Large intestine (tissue), 3 donors: ENCODE data around the gene PTPN22. TPM values are rescaled to one million over a fixed set of nuclear protein-coding genes. Genes with fewer than 3 reads are reported as not detected.
A peak's percentile ranks its signal among the peaks of the same experiment; 100 is the strongest.
"Not testable (repeated sequence)": the region's sequence is repeated elsewhere in the genome, so short reads cannot be mapped to it uniquely, and the experiment has no call there.

Experiments
- DNase-seq, 2 donors: peaks; one replicate each; pipeline versions ENCODE4 v3.0.0 to v3.0.0-alpha.2; 2013
- H3K27ac ChIP-seq: one replicate; pipeline ENCODE4 v1.5.1; 2013; ENCODE audit warnings: low read length
- H3K27me3 ChIP-seq: 2 replicates; pipeline ENCODE4 v1.6.1; 2013; ENCODE audit warnings: low read length; ENCODE audit not compliant: control insufficient read depth, insufficient read depth
- H3K36me3 ChIP-seq: 2 replicates; pipeline ENCODE4 v1.6.1; 2013; ENCODE audit warnings: low read length; ENCODE audit not compliant: control insufficient read depth, insufficient read depth
- H3K4me1 ChIP-seq: one replicate; pipeline ENCODE4 v1.6.1; 2013; ENCODE audit warnings: low read length; ENCODE audit not compliant: control insufficient read depth, insufficient read depth
- H3K4me3 ChIP-seq: one replicate; pipeline ENCODE4 v1.5.1; 2013; ENCODE audit warnings: low read length
- H3K9me3 ChIP-seq: one replicate; pipeline ENCODE4 v1.6.1; 2013; ENCODE audit warnings: mild to moderate bottlenecking, low read depth, low read length, moderate library complexity; ENCODE audit not compliant: control insufficient read depth
- WGBS: methylation state at CpG from one replicate; pipeline ENCODE4 v1.1.5; 2013; ENCODE audit warnings: low lambda C conversion rate; ENCODE audit not compliant: insufficient coverage; 5-methylcytosine and 5-hydroxymethylcytosine counted together
- polyA plus RNA-seq: library from polyadenylated mRNA; unstranded; fragments of 120-200 nt; gene quantifications from one replicate; pipeline ENCODE4 v1.2.1, GENCODE V29; 2013

Gene PTPN22
- polyA plus RNA-seq, 1 donor, result 3.6 TPM

DNA sequence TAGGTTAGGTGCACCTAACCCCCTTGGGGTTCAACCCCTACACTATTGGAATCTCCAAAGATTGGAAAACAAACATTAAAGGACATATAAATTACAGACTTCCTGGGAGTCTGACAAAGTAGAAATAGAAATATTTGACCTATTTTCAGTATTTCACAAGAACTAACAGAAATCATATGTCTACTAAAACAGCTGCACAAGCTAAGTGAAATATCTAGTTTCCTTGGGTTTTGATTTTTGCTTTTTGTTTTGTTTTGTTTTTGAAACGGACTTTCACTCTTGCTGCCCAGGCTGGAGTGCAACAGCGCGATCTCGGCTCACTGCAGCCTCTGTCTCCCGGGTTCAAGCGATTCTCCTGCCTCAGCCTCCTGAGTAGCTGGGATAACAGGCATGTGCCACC lies 18.8 kb downstream of the PTPN22 start:
- H3K9me3 ChIP-seq, H3K36me3 ChIP-seq, H3K4me1 ChIP-seq, DNase-seq, H3K27me3 ChIP-seq, H3K4me3 ChIP-seq, H3K27ac ChIP-seq: not testable (repeated sequence)
- WGBS, result no CpG with 5 or more reads among the region's 6 CpGs

DNA sequence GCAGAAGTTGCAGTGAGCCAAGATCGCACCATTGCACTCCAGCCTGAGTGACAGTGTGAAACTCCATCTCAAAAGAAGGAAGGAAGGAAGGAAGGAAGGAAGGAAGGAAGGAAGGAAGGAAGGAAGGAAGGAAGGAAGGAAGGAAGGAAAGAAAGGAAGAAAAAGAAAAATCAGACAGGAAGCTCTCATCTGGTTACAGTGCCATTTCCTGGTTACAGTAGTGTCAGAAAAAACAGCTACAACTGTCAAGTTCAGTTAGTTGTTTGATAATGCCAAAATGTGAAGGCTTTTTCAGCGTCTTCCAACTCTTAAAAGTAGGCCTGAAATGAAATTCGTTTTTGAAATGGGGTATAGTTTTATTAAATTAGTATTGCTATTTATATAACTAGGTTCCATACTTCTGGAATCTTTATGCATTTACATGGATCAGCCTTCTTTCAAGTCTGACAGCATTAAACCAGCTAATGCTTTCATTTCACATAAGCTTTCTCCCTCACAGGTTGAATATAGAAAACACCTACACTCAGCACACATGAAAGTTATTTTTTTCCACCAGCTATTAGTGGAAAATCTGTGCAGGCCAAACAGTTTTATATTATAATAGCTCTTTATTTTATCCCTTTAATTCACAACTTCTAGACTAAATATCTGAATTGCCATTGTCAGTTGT lies 21.2 kb downstream of the PTPN22 start:
- H3K4me3 ChIP-seq, result no peak overlapping the region
- no peaks in the 10 kb centered on the region for H3K36me3 ChIP-seq
- H3K27ac ChIP-seq, result no peak overlapping the region
- no peak for DNase-seq
- H3K9me3 ChIP-seq, result peaks cover 3% of the 10 kb centered on the region
- no peaks in the 10 kb centered on the region for H3K27me3 ChIP-seq
- WGBS, result 100% methylated on average over 1 of the region's 3 CpGs
- no peaks in the 10 kb centered on the region for H3K4me1 ChIP-seq

DNA sequence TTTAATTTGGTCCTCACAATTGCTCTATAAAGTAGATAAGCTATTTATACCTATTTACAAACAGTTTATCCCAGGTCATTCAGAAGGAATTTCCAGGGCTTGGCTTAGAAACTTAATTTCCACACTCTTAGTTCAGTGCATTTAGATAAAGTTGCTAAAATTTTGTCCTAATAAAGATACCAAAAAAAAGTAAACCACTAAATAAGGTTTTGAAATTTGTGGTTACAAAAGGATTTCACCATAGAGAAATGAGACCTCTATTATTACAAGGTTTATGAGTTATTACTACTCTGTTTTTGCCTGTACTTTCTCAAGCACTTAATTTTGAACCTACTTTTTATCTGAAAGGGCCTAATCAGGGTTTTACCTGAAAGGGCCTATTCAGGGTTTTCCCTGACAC lies 22.4 kb downstream of the PTPN22 start:
- Histone ChIP-seq H3K27ac (no peak overlapping the region), H3K9me3 (peaks cover 3% of the 10 kb centered on the region), H3K4me1 (no peaks in the 10 kb centered on the region), H3K4me3 (no peak overlapping the region), H3K36me3 (no peaks in the 10 kb centered on the region), H3K27me3 (no peaks in the 10 kb centered on the region)
- DNase-seq, result no peak

DNA sequence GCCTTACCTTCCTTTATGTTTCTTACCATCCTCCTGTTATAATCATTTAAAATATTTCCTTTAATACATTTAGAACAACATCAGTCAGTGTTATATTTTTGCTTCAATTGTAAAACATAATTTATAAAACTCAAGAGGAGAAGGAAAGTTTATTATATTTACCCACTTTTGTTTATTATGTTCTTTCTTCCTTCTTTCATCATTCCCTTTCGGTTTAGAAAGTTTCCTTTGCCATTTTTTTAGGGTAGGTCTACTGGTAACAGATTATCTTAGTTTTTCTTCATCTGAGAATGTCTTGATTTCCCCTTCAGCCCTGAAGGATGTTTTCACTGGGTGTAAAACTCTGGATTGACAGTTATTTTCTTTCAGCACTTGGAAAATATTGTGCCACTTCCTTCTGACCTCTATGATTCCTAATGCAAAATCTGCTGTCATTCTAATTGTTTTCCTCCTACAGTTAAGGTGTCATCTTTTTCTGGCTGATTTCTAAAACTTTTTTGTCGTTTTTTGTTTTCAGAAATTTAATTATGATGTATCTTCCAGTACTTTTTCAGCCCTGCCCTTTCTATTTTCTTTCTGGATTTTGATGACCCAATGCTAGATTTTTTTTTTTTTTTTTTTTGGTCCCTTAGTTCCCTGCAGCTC lies 25.0 kb downstream of the PTPN22 start:
- Histone ChIP-seq H3K27ac (no peak overlapping the region), H3K27me3 (no peaks in the 10 kb centered on the region), H3K9me3 (peaks cover 3% of the 10 kb centered on the region), H3K4me1 (no peaks in the 10 kb centered on the region), H3K4me3 (no peak overlapping the region), H3K36me3 (no peaks in the 10 kb centered on the region)
- no peak for DNase-seq
- WGBS, result 78% methylated on average over 2 of the region's 2 CpGs

DNA sequence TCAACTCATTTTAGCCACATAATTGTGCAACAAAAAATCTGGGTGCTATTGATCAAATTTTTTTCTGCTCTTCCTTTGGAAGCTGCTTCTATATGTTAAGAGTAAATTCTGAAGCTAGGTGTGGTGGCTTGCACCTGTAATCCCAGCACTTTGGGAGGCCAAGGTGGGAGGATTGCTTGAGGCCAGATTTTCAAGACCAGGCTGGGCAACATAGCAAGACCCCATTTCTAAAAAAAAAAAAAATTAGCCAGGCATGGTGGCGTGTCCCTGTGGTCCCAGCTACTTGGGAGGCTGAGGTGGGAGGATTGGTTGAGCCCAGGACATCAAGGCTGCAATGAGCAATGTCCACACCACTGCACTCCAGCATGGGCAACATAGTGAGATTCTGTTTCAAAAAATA lies 35.0 kb downstream of the PTPN22 start:
- no CpG with 5 or more reads among the region's 1 CpG for WGBS
- Histone ChIP-seq H3K4me1 (no peaks in the 10 kb centered on the region), H3K27ac (no peak overlapping the region), H3K4me3 (no peak overlapping the region), H3K27me3 (no peaks in the 10 kb centered on the region), H3K9me3 (no peaks in the 10 kb centered on the region), H3K36me3 (no peaks in the 10 kb centered on the region)
- no peak for DNase-seq

DNA sequence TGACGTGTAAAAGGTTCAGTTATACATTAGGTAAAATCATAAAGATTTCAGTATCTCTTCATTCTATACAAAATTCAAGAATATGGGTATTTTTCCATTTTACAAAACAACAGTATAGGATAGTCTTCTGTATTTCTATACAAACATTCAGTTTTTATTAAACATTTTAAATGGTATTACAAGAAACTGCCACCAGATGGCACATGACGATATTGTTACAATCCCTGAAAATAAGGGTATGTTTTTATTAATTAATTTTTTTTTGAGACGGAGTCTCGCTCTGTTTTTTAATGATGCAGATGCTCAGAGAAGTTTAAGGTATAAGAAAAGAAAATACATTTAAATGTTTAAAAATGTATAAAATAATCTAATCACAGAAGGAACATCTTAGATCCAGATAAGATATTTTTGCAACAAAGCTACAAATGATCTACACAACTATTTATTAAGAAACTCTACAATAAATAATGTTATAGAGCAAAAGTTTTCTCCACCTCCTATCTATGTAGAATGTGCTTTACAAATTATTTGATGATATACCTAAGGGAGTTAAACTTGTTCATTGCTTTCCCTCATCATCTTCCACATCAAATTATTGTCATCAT lies 35.7 kb downstream of the PTPN22 start:
- H3K4me1 ChIP-seq, result no peaks in the 10 kb centered on the region
- no peaks in the 10 kb centered on the region for H3K27me3 ChIP-seq
- no peak overlapping the region for H3K4me3 ChIP-seq
- 3% methylated on average over 3 of the region's 4 CpGs for WGBS
- H3K36me3 ChIP-seq, result no peaks in the 10 kb centered on the region
- no peak overlapping the region for H3K27ac ChIP-seq
- H3K9me3 ChIP-seq, result no peaks in the 10 kb centered on the region
- peak; percentile 6 to 27 for DNase-seq

DNA sequence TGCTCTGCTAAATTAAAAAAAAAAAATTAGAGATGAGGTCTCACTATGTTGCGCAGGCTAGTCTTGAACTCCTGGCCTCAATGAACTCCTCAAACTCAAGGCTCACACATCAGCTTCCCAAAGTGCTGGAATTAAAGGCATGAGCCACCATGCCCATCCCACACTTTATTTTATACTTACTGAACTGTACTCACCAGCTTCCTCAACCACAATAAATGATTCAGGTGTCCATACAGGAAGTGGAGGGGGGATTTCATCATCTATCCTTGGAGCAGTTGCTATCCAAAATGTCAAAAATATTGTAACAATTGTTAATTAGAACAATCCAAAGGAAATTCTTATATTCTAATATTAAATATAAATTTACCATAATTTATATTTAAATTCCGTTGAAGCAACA lies 36.8 kb downstream of the PTPN22 start:
- Histone ChIP-seq H3K9me3 (no peaks in the 10 kb centered on the region), H3K4me3 (no peak overlapping the region), H3K4me1 (no peaks in the 10 kb centered on the region), H3K27ac (no peak overlapping the region), H3K27me3 (no peaks in the 10 kb centered on the region), H3K36me3 (no peaks in the 10 kb centered on the region)
- no peak for DNase-seq
- no CpG with 5 or more reads among the region's 2 CpGs for WGBS

DNA sequence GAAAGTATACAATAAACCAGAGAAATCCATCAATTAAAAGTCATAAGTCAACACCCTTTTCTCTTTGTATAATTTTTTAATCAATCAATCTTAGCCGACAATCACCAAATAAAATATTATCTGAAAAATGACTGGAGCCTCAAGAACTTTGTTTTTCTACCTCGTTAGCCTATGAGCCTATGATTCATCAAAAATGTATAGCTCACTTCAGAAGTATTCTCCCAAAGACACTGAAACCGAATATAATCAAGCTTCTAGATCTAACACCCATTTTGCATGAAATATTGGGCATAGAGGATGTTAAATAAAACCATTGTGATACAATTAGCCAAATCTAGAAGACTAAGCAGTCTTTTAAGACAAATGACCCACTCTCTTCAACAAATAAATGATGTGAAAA lies 41.5 kb downstream of the PTPN22 start:
- DNase-seq, result no peak
- H3K9me3 ChIP-seq, result no peaks in the 10 kb centered on the region
- no peak overlapping the region for H3K27ac ChIP-seq
- no peaks in the 10 kb centered on the region for H3K4me1 ChIP-seq
- WGBS, result 100% methylated on average over 1 of the region's 3 CpGs
- no peaks in the 10 kb centered on the region for H3K27me3 ChIP-seq
- H3K36me3 ChIP-seq, result no peaks in the 10 kb centered on the region
- no peak overlapping the region for H3K4me3 ChIP-seq

DNA sequence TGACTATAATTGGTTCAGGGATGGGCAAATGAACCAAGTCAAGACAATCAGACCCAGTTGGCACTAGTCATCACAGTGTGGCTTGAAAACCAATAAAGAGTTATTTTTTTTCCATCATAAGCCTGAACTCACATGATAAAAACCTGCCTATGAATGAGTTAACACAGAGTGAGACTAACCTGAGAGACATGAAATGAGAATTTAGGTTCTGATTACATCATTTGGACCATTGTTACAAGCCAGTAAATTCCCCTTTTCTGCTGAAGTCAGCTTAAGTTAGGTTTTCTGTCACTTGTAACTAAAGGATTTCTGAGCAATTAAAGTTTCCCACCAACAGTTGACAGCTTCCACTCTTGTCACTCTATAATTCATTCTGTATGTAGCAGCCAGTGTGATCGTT lies 49.6 kb downstream of the PTPN22 start:
- Histone ChIP-seq H3K36me3 (no peaks in the 10 kb centered on the region), H3K4me1 (no peaks in the 10 kb centered on the region), H3K9me3 (no peaks in the 10 kb centered on the region), H3K27ac (no peak overlapping the region), H3K4me3 (no peak overlapping the region), H3K27me3 (no peaks in the 10 kb centered on the region)
- DNase-seq, result no peak
- WGBS, result no CpG with 5 or more reads among the region's 1 CpG

DNA sequence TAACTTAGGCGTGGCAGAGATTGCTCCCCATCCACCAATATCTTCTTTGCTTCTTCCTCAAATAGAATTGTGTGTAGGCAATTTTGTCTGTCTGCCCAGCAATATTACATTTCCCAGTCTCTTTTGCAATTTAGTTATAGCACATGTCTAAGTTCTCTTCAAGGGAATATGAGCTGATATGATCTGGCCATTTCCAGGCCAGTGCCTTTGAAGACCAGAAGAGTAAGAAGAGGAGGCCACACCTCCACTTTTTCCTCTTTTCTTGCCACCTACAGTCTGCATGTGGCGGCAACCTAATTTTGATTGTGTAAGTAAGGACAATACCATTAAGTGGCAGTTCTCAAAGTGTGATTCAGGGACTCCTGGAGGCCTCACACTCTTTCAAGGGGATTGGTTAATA lies 52.9 kb downstream of the PTPN22 start:
- no CpG with 5 or more reads among the region's 2 CpGs for WGBS
- no peak for DNase-seq
- Histone ChIP-seq H3K4me3 (no peak overlapping the region), H3K4me1 (no peaks in the 10 kb centered on the region), H3K27ac (no peak overlapping the region), H3K27me3 (no peaks in the 10 kb centered on the region), H3K9me3 (no peaks in the 10 kb centered on the region), H3K36me3 (no peaks in the 10 kb centered on the region)

DNA sequence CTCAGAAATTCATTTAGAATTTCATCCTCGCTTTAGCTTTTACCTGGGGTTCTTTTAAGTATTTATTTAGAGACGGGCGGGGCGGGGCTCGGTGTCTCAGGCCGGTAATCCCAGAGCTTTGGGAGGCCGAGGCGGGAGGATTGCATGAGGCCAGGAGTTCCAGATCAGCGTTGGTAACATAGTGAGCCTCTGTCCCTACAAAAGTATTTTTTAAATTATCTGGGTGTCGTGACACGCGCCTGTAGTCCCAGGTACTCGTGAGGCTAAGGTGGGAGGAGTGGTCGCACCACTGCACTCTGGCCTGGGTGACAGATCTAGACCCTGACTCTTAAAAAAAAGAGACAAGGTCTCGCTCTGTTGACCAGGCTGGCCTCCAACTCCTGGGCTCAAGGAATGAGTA lies 58.3 kb downstream of the PTPN22 start:
- peaks cover 4% of the 10 kb centered on the region for H3K4me1 ChIP-seq
- DNase-seq, result no peak
- H3K27me3 ChIP-seq, result no peaks in the 10 kb centered on the region
- WGBS, result 83% methylated on average over 1 of the region's 15 CpGs
- no peaks in the 10 kb centered on the region for H3K9me3 ChIP-seq
- no peak overlapping the region for H3K27ac ChIP-seq
- H3K36me3 ChIP-seq, result no peaks in the 10 kb centered on the region
- H3K4me3 ChIP-seq, result no peak overlapping the region
